Keratinocyte (primary cell): ENCODE data around the gene C14orf93.

Experiments used
- EZH2 ChIP-seq: IDR thresholded peaks from one replicate; pipeline ENCODE4 v1.6.1; 2012; ENCODE audit warnings: inconsistent platforms, mild to moderate bottlenecking, low read length, moderate library complexity
- TF ChIP-seq, protein P1 (sequence below), 3 experiments: IDR thresholded peaks in 1 of 3; conservative IDR thresholded peaks in 1 of 3; optimal IDR thresholded peaks in 1 of 3; 2 replicates in 2 of 3; 3 replicates in 1 of 3; pipeline versions ENCODE3 to v1.5.1; 2011; ENCODE audit warnings: low read length in 3 of 3, mild to moderate bottlenecking in 3 of 3, moderate library complexity in 2 of 3, control low read depth in 1 of 3, inconsistent platforms in 1 of 3; ENCODE audit not compliant: insufficient read depth in 2 of 3; ENCODE audit errors: extremely low read depth in 1 of 3

DNA sequence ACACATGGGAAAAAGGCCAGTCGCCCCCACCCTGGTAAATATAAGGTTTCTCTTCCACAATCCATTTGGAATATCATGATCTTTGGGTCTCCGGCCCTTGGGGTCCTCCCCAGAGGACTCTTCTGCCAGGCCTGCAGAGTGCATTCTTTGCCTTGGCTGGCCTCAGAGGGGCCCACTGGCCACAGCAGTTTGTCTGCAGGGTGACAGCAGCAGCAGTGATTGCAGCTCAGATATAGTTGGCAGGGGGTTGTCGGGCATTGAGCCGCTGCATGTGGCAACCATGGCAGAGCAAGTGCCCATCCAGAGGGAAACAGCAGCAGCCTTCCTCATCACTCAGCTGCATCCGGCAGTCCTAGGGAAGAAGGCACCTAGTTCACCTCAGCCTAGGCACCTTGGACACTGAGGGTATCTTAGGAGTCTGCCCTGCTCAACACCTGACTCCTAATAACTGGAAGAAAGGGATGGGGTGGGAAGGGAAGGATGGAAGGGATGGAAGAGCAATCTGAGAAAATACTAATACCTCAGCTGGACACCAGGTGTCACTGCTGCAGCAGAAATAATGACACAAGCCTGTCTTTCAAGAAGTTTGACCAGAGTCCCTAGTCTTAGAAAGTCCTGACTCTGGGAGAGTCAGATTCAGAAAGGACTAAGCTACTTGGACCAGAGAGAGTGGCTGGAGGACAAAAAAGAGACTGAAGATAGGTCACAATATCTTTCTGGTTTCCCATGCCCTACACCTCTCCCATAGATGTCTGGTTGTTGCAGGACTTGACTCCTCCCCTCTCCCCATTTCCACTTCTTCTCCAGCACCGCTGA, 36.5 kb downstream of the C14orf93 start:
- TF ChIP-seq, protein P1, sequence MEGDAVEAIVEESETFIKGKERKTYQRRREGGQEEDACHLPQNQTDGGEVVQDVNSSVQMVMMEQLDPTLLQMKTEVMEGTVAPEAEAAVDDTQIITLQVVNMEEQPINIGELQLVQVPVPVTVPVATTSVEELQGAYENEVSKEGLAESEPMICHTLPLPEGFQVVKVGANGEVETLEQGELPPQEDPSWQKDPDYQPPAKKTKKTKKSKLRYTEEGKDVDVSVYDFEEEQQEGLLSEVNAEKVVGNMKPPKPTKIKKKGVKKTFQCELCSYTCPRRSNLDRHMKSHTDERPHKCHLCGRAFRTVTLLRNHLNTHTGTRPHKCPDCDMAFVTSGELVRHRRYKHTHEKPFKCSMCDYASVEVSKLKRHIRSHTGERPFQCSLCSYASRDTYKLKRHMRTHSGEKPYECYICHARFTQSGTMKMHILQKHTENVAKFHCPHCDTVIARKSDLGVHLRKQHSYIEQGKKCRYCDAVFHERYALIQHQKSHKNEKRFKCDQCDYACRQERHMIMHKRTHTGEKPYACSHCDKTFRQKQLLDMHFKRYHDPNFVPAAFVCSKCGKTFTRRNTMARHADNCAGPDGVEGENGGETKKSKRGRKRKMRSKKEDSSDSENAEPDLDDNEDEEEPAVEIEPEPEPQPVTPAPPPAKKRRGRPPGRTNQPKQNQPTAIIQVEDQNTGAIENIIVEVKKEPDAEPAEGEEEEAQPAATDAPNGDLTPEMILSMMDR (optimal IDR thresholded peaks at IDR 0.05 in 1 of 3, IDR thresholded peaks at IDR 0.05 in 1 of 3, conservative IDR thresholded peaks at IDR 0.05 in 1 of 3; ENCODE audit: extremely low read depth in 1 of 3, insufficient read depth in 2 of 3, low read length in 3 of 3) = peak; percentile 53 to 71 (median 70)
- no peak for TF ChIP-seq EZH2
